ENCODE measurements around the gene MRAP2.

DNA sequence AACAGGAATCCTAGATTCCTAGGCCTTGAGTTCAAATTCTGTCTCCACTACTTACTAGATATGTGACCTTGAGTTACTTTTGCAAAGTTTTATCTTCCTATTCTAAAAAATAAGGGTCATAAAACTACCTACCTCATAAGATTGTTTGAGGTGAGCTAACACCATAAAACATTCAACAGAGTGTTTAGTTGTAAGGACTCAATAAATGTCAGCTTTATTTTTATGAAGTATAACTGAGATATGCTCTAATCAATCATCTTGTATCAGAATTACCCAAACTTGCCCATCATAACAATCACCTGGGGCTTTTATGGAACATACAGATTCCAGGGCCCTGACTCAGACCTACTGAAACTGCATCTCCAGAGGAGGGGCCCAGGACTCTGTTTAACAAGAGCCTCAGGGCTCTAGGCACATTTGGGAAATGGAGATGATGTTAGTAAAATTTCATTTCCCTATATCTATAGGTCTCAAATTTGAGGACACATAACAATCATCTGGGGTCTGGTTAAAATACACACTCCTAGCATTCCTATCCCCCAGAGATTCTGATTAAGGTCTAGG, 35.5 kb upstream of the MRAP2 start:
- TF ChIP-seq, protein P1, sequence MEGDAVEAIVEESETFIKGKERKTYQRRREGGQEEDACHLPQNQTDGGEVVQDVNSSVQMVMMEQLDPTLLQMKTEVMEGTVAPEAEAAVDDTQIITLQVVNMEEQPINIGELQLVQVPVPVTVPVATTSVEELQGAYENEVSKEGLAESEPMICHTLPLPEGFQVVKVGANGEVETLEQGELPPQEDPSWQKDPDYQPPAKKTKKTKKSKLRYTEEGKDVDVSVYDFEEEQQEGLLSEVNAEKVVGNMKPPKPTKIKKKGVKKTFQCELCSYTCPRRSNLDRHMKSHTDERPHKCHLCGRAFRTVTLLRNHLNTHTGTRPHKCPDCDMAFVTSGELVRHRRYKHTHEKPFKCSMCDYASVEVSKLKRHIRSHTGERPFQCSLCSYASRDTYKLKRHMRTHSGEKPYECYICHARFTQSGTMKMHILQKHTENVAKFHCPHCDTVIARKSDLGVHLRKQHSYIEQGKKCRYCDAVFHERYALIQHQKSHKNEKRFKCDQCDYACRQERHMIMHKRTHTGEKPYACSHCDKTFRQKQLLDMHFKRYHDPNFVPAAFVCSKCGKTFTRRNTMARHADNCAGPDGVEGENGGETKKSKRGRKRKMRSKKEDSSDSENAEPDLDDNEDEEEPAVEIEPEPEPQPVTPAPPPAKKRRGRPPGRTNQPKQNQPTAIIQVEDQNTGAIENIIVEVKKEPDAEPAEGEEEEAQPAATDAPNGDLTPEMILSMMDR (conservative IDR thresholded peaks at IDR 0.05; ENCODE audit: low read length) = no peak
- no peak for TF ChIP-seq EZH2phosphoT487 (IDR thresholded peaks at IDR 0.05; ENCODE audit: borderline replicate concordance, low read depth, low read length)

Data from OCI-LY7 (cell line).